ENCODE data around the gene PTPRG.

PTPRG gene

DNA sequence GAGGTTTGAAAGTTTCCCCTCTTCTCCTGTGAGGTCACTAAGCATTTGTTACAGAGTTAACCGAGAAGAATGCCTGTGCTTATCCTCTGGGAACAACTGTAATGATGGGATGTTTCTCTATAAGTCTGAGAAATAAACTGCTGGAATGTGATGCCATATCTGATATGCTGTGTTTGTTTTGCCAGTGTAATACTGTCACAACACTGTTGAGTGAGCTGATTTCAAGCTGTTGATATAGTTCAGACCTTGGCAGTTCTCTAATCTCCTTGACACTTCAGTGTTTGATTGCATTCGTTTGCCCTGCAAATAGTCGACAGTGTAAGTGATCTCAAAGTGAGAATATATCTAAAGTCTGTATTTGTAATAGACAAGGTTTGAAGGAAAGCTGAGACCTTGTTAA is 73.3 kb downstream of the PTPRG start:
- no peaks in the 10 kb centered on the region for H3K36me3 Mint-ChIP-seq (ENCODE audit: low read depth)
- no peaks in the 10 kb centered on the region for H3K27me3 Mint-ChIP-seq
- H3K4me3 Mint-ChIP-seq = no peak overlapping the region
- H3K27ac Mint-ChIP-seq = no peak overlapping the region
- no peaks in the 10 kb centered on the region for H3K9me3 Mint-ChIP-seq
- H3K4me1 Mint-ChIP-seq (ENCODE audit: low read depth) = no peaks in the 10 kb centered on the region

DNA sequence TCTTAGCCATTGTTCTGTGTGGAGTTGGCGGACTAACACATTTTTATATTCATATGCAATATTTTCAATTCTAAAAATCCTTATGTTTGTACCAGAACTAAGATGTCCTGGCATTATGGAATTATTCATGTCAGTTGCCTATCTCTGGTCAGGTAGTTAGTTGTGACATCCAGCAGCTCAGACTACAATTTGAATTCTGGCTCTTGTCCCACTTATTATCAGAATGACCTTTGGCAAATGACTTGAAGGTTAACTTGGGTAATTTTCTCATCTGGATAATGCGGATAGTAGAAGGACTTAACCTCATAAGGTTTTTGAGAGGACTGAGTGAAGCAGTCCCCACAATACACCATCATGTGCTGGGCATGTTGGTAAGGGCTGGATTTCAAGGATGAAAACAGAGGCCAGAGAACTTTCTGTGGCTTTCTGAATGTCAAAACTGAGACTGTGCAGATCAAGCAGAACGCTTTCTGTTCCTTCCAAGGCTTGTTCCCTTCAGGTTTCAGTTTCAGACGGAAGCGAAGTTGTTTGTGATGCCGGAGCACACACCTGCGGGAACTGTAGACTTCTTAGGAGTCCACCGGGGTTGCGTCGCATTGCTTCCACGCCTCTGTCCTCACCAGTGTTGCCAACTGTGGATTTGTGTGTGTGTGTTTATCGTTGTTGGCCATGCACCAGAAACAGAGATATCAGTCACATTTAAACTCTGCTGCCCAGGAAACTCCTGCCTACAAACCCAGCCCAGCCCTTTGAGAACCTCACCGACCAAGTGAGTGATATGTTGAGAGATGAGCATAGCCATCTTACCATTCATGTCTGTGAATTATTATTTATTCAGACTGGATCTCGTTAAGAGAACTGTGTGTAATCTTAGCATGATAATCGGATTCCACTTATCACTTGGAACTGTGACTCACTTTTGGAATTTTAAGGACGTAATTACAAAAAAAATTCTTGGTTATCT is 76.0 kb downstream of the PTPRG start:
- no peaks in the 10 kb centered on the region for H3K9me3 Mint-ChIP-seq
- H3K36me3 Mint-ChIP-seq (ENCODE audit: low read depth) = no peaks in the 10 kb centered on the region
- no peaks in the 10 kb centered on the region for H3K4me1 Mint-ChIP-seq (ENCODE audit: low read depth)
- H3K27ac Mint-ChIP-seq = no peak overlapping the region
- no peak overlapping the region for H3K4me3 Mint-ChIP-seq
- H3K27me3 Mint-ChIP-seq = peaks cover 3% of the 10 kb centered on the region

DNA sequence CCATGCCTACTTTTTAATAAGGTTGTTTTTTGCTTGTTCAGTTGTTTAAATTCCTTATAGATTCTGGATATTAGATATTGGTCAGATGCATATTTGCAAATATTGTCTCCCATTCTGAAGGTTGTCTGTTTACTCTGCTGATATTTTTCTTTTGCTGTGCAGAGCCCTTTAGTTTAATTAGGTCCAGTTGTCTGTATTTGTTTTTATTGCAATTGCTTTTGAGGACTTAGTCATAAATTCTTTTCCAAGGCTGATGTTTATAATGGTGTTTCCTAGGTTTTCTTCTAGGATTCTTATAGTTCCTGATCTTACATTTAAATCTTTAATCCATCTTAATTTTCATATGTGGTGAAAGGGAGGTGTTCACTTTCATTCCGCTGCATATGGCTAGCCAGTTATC is 77.4 kb downstream of the PTPRG start:
- H3K4me3 Mint-ChIP-seq = no peak overlapping the region
- H3K36me3 Mint-ChIP-seq (ENCODE audit: low read depth) = no peaks in the 10 kb centered on the region
- H3K4me1 Mint-ChIP-seq (ENCODE audit: low read depth) = no peaks in the 10 kb centered on the region
- peaks cover 4% of the 10 kb centered on the region for H3K27me3 Mint-ChIP-seq
- no peak overlapping the region for H3K27ac Mint-ChIP-seq
- no peaks in the 10 kb centered on the region for H3K9me3 Mint-ChIP-seq

DNA sequence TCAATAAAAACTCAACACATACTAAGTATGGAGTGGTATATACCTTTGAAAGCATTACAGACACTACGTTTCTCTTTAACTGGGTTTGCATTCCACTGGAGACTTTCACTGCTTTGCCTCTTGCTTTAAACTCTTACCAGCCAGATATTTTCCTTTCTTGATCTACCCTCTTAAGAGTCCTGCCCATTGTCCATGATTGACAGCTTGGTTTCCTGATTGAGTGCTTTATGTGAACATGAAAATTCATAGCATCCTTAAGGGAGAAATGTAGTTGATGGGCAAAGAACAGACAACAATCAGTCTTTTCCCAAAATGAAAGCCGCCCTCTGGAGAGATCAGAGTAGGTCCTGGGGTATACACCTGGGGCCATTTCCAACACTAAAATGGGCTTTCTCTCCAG is 78.6 kb downstream of the PTPRG start:
- Mint-ChIP-seq H3K4me1 (ENCODE audit: low read depth) (no peaks in the 10 kb centered on the region), H3K4me3 (no peak overlapping the region), H3K27ac (no peak overlapping the region), H3K9me3 (no peaks in the 10 kb centered on the region), H3K27me3 (peaks cover 4% of the 10 kb centered on the region), H3K36me3 (ENCODE audit: low read depth) (no peaks in the 10 kb centered on the region)

DNA sequence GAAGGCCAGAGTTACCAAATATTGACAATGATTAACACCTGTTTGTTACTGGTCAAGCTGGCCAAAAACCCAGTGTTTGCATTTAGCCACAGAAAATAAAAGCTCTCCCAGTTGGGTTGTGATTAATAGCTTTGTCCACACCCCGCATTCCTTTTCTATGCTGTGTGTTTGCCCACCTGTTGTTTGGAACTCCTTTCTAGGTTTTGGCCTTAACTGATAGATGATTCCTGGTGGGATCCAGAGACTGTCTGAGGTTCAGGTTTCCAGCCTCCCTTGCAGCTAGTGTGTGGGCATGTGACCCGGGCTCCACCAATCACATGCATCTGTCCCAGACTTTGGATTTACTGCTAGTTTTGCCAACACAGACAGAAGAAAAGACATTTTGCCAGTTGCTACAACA is 83.8 kb downstream of the PTPRG start:
- Mint-ChIP-seq H3K4me3 (no peak overlapping the region), H3K9me3 (peaks cover 4% of the 10 kb centered on the region), H3K4me1 (ENCODE audit: low read depth) (no peaks in the 10 kb centered on the region), H3K36me3 (ENCODE audit: low read depth) (no peaks in the 10 kb centered on the region), H3K27ac (no peak overlapping the region), H3K27me3 (peaks cover 4% of the 10 kb centered on the region)

DNA sequence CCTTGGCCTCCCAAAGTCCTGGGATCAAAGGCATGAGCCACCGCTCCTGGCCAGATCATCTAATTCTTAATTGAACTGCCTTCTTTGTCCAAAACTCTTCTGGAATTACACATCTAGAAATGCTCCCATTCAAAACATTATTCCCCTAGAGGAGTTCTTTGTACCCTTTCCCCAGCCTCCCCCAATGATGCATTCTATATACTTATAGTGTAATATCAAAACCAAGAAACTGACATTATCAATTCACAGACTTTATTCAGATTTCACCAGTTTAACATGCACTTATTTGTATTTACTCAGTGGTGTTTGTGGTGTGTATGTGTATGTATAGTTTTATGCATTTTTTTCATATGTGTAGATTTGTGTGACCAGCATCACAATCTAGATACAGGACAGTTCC is 85.0 kb downstream of the PTPRG start:
- H3K4me1 Mint-ChIP-seq (ENCODE audit: low read depth) = no peaks in the 10 kb centered on the region
- H3K27ac Mint-ChIP-seq = no peak overlapping the region
- peaks cover 4% of the 10 kb centered on the region for H3K27me3 Mint-ChIP-seq
- H3K9me3 Mint-ChIP-seq = peaks cover 4% of the 10 kb centered on the region
- H3K36me3 Mint-ChIP-seq (ENCODE audit: low read depth) = no peaks in the 10 kb centered on the region
- H3K4me3 Mint-ChIP-seq = no peak overlapping the region

DNA sequence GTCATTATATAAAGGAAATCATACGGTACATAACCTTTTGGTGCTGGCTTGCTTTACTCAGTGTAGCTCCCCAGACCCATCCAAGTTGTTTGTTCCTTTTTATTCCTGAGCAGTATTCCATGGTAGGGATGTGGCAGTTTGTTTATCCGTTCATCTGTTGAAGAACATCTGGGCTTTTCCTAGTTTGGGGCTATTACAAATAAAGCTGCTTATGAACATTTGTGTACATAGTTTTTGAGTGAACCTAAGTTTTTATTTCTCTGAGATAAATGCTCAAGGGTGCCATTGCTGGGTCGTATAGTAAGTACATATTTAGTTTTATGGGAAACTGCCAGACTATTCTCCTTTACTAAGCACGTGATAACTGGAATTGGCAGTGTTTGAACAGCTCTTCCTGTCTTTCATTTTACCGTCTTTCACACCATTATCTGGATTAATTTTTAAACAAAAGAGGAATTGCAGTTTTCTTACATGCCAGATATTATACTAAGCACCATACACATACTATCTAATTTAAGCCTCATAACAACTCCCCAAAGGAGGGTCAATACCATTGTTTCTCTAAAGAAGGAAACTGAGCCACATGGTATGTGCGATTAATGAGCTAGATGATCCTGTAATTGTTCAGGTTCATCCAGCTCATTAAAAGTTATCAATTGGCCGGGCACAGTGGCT is 85.6 kb downstream of the PTPRG start:
- Mint-ChIP-seq H3K9me3 (peaks cover 4% of the 10 kb centered on the region), H3K27me3 (peaks cover 4% of the 10 kb centered on the region), H3K27ac (no peak overlapping the region), H3K36me3 (ENCODE audit: low read depth) (no peaks in the 10 kb centered on the region), H3K4me3 (no peak overlapping the region), H3K4me1 (ENCODE audit: low read depth) (no peaks in the 10 kb centered on the region)

DNA sequence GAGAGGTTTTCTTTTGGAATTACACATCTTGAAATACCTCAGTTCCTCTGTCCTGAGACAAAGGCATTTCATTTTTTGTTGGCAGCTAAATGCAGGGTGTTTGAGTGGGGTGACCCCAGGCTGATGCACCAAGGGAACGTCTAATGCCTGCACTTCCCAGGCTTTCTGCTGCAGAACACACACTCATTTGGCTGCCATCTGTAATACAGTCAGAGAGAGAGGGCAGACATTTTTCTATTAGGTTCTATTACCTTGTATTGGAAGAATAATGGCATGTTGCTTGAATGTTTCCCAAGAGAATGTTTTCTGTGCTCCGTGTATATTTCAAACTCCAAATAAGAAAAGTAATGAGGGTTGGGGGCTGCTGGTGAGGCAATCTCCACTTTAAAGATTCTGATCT is 87.1 kb downstream of the PTPRG start:
- Mint-ChIP-seq H3K9me3 (peaks cover 4% of the 10 kb centered on the region), H3K27me3 (no peaks in the 10 kb centered on the region), H3K36me3 (ENCODE audit: low read depth) (no peaks in the 10 kb centered on the region), H3K4me3 (no peak overlapping the region), H3K4me1 (ENCODE audit: low read depth) (no peaks in the 10 kb centered on the region), H3K27ac (no peak overlapping the region)

DNA sequence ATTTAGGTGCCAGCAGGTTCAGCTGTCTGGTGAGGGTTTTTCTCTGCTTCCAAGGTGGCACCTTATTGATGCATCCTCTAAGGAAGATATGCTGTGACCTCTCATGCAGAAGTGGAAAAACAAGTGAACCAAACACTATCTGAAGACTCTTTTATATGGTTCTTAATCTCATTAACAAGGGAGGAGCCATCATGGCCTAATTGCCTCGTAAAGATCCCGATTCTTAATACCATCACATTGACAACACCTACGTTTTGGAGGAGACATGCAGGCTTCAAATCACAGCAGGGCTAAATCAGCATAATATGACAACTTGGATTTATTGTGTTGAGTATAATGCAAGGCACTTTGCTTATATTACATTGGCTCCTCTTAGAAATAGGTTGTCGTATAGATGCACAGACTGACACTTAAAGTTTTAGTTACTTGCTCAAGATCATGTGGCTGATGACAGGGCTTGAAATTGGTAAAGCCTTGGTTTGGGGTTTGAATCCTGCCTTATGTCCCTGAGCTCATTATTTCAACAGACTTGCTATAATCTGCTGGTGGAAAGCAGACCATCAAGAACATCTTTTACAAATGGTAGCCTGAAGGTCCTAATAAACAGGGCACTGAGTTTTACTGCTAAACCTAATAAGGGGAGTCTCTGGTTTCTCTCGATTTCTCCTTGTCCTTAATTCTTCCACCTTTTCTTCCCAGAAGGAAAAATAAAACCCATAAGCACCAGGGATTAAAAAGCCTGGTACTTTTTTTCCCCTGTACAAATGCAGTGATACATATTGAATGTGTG is 88.2 kb downstream of the PTPRG start:
- Mint-ChIP-seq H3K36me3 (ENCODE audit: low read depth) (no peaks in the 10 kb centered on the region), H3K27ac (no peak overlapping the region), H3K27me3 (no peaks in the 10 kb centered on the region), H3K4me1 (ENCODE audit: low read depth) (no peaks in the 10 kb centered on the region), H3K4me3 (no peak overlapping the region), H3K9me3 (peaks cover 4% of the 10 kb centered on the region)

DNA sequence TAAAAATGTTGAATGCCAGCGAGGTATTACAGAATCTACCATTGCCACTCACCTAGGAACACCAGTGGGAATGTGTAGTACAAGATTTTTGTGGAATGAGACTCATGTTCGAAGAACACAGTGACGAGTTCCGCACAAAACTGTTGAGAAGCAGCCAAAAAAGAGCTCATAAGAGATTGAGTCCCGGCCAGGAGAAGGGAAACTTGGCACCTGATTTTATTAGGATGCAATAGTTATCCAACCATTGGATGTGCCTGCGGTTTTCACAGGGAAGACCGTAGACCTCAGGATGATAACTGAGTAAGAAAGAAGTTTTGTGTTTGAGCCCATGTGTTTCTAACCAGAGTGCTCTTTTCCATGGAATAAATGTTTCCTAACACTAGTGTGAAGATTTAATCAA is 88.9 kb downstream of the PTPRG start:
- H3K27ac Mint-ChIP-seq = no peak overlapping the region
- H3K36me3 Mint-ChIP-seq (ENCODE audit: low read depth) = no peaks in the 10 kb centered on the region
- peaks cover 4% of the 10 kb centered on the region for H3K9me3 Mint-ChIP-seq
- no peak overlapping the region for H3K4me3 Mint-ChIP-seq
- no peaks in the 10 kb centered on the region for H3K27me3 Mint-ChIP-seq
- no peaks in the 10 kb centered on the region for H3K4me1 Mint-ChIP-seq (ENCODE audit: low read depth)

DNA sequence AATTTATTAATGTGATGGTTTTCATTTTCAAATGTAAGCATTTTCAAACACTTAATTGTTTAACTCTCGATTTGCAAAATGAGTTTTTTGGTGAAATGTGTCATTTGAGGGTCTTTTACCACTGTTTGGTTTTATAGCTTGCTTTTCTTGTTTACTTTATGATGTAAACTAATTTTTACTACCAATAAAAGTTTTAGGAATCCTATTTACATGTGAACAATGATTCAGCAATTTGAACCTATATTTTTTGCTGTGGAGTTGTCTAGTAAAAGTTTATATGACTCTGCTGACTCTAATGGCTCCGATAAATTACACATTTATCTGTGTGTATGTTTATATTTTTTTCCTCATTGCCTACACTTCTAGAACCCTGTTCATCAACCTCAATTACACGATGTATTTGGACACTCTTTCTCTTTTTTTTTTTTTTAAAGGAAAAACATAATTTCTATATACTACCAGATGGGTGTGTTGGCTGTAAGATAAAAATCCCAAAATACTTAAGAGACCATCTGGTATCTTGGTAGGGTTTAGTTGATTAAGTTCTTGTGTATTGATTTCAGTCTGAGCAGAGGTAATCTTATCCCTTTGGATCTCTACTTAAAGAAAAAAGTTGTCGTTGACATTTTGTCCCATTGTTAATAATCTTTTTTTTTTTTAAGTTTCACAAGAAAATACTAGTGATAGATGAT is 89.5 kb downstream of the PTPRG start:
- Mint-ChIP-seq H3K27me3 (no peaks in the 10 kb centered on the region), H3K4me1 (ENCODE audit: low read depth) (no peaks in the 10 kb centered on the region), H3K27ac (no peak overlapping the region), H3K4me3 (no peak overlapping the region), H3K36me3 (ENCODE audit: low read depth) (no peaks in the 10 kb centered on the region), H3K9me3 (peaks cover 4% of the 10 kb centered on the region)

DNA sequence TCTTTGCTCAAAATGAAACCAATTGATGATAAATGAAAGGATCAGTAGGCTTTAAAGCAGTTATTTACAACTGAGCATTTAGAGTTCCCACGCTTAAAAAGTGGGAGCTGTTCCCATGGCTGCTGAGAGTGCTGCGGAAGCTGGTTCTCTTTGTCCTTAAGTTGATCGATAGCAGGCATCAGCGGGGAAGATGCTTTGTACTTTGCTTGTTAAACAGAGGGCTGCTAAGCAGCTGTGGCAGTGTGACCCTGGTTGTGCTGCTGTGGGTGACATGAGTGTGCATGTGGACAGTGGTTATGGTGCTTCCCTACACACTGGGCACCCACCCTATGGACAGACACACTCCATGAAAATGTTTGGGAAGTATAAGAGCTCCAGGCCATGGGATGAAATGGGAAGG is 96.3 kb downstream of the PTPRG start:
- no peak overlapping the region for H3K4me3 Mint-ChIP-seq
- H3K27ac Mint-ChIP-seq = no peak overlapping the region
- no peaks in the 10 kb centered on the region for H3K36me3 Mint-ChIP-seq (ENCODE audit: low read depth)
- H3K27me3 Mint-ChIP-seq = no peaks in the 10 kb centered on the region
- H3K9me3 Mint-ChIP-seq = no peaks in the 10 kb centered on the region
- no peaks in the 10 kb centered on the region for H3K4me1 Mint-ChIP-seq (ENCODE audit: low read depth)

DNA sequence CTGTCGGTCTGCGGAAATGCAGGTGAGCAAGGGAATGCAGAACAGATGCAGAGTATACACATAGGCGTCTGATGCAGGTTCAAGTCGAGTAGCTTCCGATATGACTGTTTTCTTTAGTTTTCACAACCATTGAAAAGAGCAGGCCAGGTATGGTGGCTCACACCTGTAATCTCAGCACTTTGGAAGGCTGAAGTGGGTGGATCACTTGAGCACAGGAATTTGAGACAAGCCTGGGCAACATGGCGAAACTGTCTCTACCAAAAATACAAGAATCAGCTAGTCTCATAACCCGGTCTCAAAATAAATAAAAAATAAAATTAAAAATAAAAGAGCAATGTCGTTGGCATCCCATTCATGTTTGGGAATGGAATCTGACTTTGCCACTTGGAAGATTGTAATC is 101.5 kb downstream of the PTPRG start:
- Mint-ChIP-seq H3K27me3 (no peaks in the 10 kb centered on the region), H3K36me3 (ENCODE audit: low read depth) (no peaks in the 10 kb centered on the region), H3K4me3 (no peak overlapping the region), H3K4me1 (ENCODE audit: low read depth) (no peaks in the 10 kb centered on the region), H3K9me3 (no peaks in the 10 kb centered on the region), H3K27ac (no peak overlapping the region)

DNA sequence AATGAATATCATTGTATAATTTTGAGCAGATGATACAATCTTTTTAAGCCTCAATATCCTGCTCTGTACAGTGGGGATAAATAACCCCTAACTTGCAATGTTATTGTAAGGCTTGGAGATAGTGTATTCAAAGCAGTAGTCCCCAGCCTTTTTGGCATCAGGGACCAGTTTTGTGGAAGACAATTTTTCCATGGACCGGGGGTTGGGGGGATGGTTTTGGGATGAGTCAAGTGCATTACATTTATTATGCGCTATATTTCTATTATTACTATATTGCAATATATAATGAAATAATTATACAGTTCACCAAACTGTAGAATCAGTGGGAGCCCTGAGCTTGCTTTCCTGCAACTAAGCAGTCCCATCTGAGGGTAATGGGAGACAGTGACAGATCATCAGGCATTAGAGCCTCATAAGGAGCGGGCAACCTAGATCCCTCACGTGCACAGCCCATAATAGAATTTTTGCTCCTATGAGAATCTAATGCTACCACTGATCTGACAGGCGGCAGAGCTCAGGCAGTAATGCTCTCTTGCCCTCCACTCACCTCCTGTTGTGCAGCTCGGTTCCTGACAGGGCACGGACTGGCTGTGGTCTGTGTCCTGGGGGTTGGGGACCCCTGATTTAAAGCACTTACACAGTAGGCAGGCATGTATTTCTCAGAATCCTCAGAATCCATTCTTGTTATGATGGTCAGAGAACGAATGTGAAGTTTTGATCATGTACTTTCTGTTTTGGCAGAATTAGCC is 102.2 kb downstream of the PTPRG start:
- H3K4me3 Mint-ChIP-seq = no peak overlapping the region
- no peaks in the 10 kb centered on the region for H3K4me1 Mint-ChIP-seq (ENCODE audit: low read depth)
- H3K27ac Mint-ChIP-seq = no peak overlapping the region
- no peaks in the 10 kb centered on the region for H3K27me3 Mint-ChIP-seq
- H3K9me3 Mint-ChIP-seq = no peaks in the 10 kb centered on the region
- no peaks in the 10 kb centered on the region for H3K36me3 Mint-ChIP-seq (ENCODE audit: low read depth)
